Astrocyte (in vitro differentiated cells and primary cell): ENCODE measurements around the gene KIAA0825.

Experiments used
- EZH2 ChIP-seq: IDR thresholded peaks from 2 replicates; pipeline ENCODE4 v1.6.1; 2012; ENCODE audit warnings: mild to moderate bottlenecking, low read length, inconsistent platforms; ENCODE audit not compliant: insufficient read depth
- TF ChIP-seq, protein P1 (sequence below): IDR thresholded peaks from 2 replicates; pipeline ENCODE4 v1.5.1; 2011; ENCODE audit warnings: low read depth, mild to moderate bottlenecking, inconsistent platforms, low read length, moderate library complexity; ENCODE audit not compliant: insufficient read depth

DNA sequence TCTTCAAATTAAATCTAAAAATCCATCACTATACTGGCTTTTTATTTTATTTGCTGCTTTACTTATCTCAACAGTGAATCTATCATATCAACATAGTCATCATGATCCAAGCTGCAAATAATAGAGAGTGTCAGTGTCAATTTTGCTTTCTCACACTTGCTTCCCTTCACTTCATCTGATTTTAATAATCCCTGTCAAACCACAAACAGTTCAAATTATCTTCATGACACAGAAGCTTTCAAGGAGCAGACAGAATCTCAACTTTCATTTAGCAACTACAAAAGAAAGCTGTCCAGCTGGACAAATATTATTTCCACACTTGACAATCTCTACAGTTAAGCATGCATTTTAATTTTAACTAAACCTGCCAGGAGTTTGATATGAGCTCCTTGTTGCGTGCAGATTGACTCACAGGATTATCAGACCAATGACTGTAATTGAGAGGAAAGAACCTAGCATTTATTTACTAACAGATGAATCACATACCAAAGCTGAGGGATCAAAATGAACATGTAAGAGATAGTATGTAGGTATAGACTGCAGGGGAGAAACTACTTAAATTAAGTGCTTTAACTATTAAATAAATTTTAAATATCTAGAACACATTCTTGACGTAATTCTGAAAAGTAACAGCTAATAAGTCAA, 56.0 kb downstream of the KIAA0825 start:
- TF ChIP-seq, protein P1, sequence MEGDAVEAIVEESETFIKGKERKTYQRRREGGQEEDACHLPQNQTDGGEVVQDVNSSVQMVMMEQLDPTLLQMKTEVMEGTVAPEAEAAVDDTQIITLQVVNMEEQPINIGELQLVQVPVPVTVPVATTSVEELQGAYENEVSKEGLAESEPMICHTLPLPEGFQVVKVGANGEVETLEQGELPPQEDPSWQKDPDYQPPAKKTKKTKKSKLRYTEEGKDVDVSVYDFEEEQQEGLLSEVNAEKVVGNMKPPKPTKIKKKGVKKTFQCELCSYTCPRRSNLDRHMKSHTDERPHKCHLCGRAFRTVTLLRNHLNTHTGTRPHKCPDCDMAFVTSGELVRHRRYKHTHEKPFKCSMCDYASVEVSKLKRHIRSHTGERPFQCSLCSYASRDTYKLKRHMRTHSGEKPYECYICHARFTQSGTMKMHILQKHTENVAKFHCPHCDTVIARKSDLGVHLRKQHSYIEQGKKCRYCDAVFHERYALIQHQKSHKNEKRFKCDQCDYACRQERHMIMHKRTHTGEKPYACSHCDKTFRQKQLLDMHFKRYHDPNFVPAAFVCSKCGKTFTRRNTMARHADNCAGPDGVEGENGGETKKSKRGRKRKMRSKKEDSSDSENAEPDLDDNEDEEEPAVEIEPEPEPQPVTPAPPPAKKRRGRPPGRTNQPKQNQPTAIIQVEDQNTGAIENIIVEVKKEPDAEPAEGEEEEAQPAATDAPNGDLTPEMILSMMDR = no peak
- TF ChIP-seq EZH2 = no peak
